GM21786 (cell line): ENCODE data around the gene PRKG1.
A peak's percentile ranks its signal among the peaks of the same experiment; 100 is the strongest.

Source experiments
- ATAC-seq: cut with Tn5 transposase; IDR thresholded peaks from one replicate; pipeline ENCODE4 v1.9.1; 2021; ENCODE audit not compliant: unreplicated experiment

PRKG1 gene

DNA sequence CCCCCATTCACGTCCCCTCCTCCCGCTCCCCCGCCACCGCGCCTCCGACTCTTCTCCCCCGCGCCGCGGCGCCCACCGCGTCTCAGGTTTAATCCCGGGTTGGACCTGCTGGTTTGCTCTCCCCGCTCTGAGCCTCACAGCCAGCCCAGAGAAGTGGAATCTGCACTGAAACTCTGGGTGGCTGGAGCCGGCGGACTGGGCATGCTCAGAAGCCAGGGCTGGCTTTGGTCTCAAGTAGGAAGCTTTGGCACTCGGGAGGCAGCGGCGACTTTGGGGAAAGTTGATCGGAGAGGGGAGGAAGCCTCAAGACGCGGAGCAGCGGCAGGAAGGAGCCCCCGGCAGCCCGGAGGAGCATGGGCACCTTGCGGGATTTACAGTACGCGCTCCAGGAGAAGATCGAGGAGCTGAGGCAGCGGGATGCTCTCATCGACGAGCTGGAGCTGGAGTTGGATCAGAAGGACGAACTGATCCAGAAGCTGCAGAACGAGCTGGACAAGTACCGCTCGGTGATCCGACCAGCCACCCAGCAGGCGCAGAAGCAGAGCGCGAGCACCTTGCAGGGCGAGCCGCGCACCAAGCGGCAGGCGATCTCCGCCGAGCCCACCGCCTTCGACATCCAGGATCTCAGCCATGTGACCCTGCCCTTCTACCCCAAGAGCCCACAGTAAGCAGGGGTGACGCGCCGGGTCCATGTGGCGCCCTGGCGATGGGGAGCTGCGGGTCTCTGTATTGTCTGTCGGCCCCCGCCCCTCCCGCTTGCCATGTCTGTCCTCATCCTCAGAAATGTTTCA lies at the start of gene PRKG1:
Gene PRKG1, plus strand, starts transcription at position 250 of the 791 bp plus-strand sequence.
- ATAC-seq, result peak; percentile 49

DNA sequence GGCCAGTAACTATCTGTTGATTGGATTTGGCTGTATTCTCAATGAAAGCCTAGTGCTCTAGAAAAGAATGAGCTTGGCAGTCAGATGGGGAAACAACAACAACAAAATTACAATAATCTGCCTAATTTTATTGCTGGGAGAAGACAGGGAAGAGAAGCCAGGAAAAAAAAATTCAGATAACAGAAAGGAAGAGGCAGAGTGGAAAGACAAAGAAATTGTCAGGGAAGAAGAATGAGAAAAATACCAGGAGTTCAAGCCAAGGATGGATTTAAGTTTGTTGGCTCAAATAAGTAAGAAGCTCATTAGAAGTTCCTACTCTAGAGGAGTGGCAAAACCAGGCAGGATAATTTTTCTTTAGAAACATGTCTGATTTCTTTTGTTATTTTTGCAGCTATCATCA lies 45.9 kb upstream of the PRKG1 start:
- no peak for ATAC-seq

DNA sequence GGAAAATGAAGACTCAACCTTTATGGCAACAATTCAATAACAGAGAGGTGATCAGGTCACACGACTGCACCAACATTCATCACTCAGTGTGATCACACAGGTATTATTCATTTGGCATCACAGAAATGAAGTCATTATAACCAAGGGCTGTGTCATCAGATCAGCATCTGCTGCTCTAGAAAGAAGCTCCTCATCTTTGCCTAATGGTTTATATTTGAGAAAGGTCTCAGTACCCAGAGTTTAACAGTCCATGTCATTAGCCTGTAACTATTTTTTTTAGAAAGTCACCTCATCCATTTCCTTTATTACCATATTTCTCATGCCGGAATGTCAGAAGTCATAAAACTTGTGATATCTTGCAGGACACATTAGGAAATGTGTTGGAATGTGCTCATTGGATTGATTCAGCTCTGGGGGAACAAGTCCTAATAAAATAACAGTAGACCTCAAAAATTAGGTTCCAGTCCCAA lies 45.1 kb upstream of the PRKG1 start:
- no peak for ATAC-seq

DNA sequence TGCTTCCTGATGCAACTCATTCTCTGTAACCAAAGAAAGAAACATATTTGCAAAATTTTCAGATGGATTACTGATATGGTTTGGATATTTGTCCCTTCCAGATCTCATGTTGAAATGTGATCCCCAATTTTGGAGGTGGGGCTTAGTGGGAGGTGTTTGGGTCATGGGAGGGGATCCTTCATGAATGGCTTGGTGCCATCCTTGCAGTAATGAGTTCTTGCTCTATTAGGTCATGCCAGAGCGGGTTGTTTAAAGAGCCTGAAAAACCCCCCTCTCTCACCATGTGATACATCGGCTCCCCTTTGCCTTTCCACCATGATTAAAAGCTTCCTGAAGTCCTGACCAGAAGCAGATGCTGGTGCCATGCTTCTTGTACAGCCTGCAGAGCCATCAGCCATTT lies 43.8 kb upstream of the PRKG1 start:
- ATAC-seq, result no peak

DNA sequence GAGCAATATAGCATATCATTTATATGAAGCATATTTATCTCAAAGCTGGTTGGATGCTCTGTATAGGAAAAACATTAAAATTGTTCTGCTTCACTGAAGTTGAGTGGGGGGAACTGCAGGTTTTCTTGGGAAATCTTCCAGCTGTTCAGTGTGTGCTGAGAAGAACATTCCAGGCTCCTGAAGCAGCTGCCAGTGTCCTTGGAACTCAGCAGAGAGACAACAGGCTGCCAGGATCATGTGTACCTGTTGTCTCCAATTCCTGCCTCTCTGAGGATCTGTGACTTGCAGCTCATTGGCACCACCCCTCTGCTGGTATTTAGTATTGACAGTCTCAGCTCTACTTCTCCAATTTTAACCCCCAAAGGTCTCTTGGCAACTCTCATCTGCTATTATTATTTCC lies 42.3 kb upstream of the PRKG1 start:
- ATAC-seq, result no peak

DNA sequence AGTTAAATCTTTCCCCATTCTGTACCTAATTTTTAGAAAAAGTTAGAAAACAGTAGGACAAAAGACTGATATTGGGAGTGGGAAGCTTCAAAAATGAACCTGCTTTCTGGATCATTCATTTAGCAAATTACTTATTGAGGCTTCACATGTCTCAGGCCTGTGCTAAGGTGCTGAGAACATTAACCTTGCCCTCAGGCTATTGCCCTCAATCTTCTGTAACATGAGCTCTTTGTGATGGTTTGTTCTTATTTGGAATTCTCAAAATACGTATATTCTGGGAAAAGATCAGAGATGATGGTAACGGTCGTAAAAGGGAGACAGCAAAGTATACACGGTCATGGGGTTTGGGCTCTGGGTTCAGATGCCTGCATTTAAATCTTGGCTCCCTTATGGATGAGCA lies 39.5 kb upstream of the PRKG1 start:
- no peak for ATAC-seq

DNA sequence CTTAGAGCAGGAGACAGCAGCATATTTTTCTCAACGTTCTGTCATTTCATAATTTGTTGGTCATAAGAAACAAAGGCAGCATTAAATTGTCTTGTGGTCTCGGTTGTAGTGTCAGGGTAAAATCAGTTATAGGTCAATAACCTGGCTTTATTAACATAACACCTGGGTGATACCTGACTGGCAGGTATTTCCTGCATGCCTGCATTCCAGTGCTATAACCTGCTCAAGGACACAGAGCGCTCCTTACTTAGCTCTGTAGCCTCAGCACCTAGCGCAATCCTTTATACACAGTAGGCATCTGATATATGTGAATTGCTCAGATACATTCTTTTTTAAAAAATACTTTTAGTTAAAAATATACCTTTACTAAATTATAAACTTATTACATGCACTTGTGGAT lies 38.9 kb upstream of the PRKG1 start:
- ATAC-seq, result no peak

GRCh38 chr10:51045871-51046270 lies 28.4 kb upstream of the PRKG1 start:
- no peak for ATAC-seq

DNA sequence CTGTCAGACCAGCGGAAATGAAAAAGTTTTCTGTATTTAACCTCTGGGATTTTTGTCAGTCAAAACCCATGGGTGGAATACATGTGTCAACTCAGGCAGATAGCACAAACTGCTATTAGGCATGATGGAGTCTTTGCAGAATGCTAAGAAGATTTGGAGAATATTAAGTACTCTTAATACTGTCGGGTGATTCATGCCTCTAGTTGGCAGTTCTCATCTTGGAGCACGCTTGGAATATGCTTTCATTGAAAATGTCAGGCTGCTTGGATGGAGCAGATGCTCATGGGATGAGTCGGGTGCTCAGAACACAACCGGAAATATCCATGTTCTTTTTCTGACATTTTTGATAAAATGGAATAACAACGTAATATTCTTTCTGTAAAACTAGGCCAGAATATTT lies 27.6 kb upstream of the PRKG1 start:
- no peak for ATAC-seq

DNA sequence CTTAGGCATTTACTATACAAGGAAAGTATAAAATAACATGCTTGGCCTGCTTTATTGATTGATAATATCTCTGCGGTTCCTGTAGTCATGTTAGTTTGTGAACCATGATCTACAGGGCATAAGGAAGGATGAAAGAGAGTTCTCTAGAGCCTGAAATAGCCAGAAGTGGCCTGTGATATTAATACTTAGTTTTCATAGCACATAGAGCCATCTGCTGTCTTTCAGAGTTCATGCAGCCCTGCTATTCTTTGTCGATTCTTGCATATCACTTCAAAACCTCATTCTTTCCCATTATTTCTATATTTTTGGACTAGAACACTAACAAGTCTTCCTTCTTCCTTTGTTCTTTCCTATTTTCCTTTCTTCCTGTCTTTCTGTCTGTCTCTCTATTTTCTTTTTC lies 26.4 kb upstream of the PRKG1 start:
- ATAC-seq, result no peak

DNA sequence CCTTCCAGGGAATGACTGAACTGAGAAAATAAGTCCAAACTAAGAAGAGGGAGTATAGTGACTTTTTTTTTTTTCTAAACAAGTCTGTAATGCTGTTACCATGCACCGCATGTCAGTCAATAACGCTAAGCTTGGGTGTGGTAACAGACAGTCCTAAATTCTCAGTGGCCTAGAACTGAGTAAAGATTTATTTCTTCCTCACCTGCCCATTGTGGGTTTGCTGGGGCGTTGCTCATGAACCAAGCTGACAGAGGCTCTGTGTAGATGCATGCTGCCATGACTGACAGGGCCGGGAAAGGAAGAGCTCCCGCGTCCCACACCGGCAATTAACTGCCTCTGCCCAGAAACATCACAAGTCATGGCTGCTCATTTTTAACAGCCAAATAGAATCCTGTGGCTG lies 25.5 kb upstream of the PRKG1 start:
- ATAC-seq, result no peak

- ATAC-seq, result no peak
Measured at GRCh38 chr10:51052163-51052562, 22.1 kb upstream of the PRKG1 start.

GRCh38 chr10:51057925-51058324 lies 16.4 kb upstream of the PRKG1 start:
- ATAC-seq, result no peak

DNA sequence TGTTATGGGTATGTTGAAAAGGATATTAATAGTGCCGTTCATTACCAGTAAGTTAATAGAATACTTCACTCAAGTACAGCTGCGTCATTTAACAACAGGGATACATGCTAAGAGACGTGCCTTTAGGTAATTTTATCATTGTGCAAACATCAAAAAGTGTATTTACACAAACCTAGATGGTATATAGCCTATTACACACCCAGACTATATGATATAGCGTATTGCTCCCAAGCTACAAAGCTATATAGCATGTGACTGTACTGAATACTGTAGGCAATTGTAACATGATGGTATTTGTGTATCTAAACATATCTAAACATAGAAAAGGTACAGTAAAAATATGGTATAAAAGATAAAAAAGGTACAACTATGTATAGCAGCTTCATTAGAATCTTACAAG lies 11.1 kb upstream of the PRKG1 start:
- no peak for ATAC-seq

DNA sequence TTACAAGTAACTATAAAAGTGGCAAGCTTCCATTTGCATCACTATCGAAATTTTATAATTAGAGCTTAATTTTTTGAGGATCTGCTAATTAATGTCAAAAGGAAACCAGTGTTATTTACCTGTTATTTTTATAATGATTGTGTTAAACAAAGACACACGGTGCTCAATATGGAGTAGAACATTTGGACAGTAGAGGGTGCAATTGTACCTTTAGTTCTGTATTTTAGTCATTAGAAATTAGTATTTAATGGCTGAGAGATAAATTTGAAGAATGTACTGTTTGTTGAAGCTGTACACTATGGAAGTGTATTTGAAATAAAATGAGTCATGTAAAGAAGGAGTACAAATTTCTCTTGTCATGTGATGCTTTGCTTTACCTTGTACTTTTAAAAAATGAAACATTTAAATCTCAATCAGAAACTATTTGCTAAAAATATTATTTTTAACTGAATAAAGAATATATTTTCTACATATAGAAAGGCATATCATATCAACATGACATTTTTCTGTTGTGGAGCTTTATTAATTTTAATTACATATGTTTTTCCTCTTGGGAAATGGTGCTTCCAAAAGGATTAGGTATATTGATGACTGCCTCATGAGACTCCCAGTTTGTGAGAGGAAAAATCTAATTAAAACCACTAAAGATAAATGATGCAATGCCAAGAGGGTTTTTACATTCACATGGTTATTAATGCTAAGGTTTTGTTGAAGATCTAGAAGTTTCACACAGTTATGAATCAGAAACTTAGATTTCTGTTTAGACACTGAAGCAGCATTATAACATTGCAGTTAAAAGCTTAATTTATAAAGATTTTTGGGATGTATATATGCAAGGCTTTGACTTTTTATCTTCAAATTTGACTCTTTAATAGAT lies 10.4 kb upstream of the PRKG1 start:
- no peak for ATAC-seq

GRCh38 chr10:51066231-51066630 lies 8.1 kb upstream of the PRKG1 start:
- no peak for ATAC-seq

DNA sequence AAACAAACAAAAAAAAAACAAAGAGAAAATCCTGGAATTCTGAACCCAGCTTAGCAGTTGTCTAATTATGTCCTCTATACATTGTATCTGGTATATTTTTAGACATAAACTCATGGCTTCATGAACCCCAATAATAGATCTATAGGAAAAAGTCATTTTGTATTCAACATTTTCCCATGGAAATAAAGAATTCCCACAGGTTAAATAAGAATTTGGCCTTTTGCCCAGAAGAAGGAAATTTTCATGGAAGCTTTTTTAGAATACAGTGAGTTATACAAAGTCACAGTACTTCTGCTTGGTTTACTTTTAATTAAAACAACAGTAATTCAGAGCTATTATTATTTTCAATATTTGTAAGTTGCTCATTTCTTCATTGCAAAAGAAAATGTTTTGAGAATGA lies 2.1 kb upstream of the PRKG1 start:
- ATAC-seq, result no peak

GRCh38 chr10:51072921-51073434 lies 1.3 kb upstream of the PRKG1 start:
- no peak for ATAC-seq

GRCh38 chr10:51073453-51074237 lies 642 bp upstream of the PRKG1 start:
- peak; percentile 36 for ATAC-seq

DNA sequence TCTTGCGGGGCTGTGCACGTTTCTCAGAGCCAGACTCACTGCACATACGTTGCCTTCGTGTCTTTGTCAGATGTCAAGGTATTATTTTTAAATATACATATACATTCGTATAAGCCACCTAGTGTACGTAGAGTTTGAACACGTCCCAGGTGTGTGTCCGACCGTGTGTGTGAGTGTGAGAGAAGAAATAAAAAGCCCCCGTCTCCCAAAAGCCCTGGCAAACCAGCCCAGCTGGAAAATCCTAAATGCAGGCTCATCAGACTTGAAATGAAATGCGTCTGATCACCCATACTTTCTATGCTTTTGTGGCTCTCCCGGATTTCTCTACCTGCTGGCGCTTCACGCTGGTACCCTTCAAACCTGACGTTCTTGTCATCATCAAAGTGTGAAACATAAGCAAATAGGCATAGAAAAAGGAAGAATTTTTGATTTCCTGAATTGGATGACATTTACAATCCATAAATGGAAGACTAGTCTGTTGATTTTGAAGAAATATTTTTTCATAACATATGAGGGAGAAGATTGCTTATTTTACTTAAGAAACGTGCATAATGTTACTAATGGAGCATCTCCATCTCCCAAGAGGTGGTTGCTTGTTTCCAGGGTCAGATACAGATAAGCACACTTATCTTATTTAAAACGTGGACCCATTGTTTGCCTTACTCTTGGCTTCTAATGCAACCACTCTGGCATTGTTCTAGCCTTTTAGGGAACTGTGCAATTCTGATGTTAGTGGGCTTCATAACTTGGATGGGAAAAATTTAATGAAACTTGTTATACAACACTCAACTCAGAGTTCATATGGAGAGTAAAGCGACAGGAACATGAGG lies 971 bp downstream of the PRKG1 start:
- ATAC-seq, result no peak
